GM21528 (cell line): ENCODE data around the gene SRP14.
A peak's percentile ranks its signal among the peaks of the same experiment; 100 is the strongest.
"Not testable (repeated sequence)": the region's sequence is repeated elsewhere in the genome, so short reads cannot be mapped to it uniquely, and the experiment has no call there.

Experiments
- ATAC-seq: cut with Tn5 transposase; IDR thresholded peaks from one replicate; pipeline ENCODE4 v1.9.1; 2021; ENCODE audit warnings: mild to moderate bottlenecking, moderate library complexity; ENCODE audit not compliant: unreplicated experiment, low FRiP score

The SRP14 gene, protein sequence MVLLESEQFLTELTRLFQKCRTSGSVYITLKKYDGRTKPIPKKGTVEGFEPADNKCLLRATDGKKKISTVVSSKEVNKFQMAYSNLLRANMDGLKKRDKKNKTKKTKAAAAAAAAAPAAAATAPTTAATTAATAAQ

DNA sequence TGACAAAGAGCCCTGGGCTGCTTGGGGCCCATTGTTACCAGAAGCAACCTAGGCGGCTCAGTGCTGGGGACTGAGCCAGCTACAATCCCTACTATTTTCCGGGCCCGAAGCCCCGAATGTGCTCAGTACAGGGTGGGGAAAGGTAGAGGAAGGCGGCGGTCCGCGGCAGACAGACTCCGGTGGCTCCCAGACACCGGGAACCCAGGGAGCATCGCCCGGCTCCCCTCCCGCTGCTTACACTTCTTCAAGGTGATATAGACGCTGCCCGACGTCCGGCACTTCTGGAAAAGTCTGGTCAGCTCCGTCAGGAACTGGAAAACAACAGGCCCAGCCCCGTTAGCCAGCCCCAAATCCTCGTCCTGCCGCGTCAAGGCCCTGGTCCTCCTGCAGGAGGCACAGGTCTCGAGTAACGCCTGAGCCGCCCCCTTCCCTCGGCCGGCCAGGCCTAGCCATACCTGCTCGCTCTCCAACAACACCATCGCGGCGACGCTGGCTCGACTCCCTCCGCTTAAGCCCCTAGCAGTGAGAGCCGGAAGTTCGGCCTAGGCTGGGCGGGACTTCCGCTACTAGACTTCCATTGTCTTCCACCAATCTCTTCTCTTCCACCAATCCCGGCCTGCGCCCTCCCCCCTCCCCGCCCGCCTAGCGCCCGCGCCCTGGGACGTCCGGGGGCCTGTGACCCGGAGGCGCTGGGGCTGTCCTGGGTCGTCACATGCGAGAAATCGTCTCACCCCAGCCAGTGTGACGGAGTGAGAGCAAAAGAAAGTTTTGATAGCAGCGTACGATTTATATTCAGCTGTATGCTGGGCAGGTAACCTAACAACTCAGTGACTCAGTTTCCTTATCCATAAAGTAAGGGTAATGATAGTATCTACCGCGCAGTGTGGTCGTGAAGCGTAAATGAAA lies at the start of gene SRP14:
Gene SRP14 (minus strand): TSS at position 544 of the 906 bp plus-strand sequence. CDS start 65 bp downstream, at position 479.
- peak; percentile 93 for ATAC-seq

DNA sequence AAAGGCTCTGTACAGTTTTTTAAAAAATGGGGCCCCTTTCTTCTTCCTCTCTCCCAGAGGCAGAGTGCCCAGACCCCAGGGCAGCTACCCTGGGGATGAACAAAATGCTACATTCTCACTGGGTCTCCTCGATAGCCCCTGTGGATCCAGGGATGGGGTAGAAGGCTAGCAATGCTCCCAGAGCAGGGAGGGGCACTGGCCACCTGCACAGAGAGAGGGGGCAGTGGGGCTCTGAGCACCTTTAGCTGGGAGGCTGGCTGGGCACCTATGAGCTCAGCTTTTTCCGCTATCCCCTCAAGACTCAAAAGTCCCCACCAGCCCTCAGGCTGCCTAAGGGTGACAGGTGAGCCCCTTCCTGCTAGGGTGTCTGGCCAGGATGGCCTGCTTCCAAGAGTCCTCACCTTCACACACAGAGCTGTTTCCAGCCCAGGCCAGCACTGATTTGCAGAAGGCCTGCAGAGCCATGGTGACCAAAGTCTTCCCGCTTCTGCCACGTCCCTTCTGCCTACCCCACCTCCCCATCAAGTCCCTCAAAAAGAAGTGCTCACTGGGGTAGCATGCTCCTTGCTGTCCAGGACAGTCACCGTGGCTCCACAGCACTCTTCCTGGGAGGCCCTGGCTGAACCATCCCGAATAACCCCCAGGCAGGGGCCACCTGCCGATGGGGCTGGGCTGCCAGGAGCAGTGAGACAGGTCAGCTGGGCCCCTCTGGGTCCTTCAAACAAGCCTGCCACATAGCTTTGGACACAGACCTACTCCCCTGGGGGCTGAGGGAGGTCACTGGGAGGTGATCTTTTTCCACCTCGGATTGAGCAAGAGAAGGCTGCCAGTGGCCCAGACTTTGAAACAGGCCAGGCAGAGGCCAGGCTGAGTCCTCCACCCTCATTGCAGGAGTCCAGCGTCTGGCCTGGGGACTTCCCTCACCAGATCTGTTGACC lies 49.3 kb upstream of the SRP14 start:
- no peak for ATAC-seq

DNA sequence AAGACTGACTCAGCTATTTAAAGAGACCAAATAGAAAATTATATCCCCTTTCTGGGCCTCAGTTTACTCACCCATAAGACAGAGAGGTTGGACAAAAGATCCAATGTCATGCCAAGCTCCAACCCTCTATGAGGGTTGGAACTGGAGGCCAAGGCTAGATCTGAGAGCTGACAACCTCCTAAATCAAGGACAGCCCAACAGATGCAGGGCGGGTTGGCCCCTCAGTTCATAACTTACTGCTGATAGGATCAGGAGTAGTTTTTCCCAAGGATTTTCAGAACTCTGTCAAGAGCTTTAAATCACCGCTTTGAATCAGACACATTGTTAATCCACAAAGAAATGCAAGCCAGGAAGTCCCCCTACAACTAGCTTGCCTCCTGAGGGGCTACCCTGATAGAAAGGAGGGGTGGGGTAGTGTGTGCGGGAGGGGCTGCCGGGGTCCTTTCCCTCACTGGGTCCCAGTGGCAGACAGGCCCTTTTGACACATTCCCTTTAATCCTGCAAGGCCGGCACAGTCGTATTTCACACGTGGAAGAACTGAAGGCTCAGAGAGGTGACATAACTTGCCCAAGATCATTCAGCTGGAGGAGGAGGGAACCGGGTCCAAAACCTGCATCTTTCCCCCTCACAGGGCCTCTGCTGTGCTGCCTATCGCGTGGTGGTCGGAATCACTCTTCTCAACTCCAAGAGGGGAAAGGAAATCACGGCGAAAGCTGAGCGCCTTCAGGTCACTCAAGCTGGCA lies 48.3 kb upstream of the SRP14 start:
- no peak for ATAC-seq

DNA sequence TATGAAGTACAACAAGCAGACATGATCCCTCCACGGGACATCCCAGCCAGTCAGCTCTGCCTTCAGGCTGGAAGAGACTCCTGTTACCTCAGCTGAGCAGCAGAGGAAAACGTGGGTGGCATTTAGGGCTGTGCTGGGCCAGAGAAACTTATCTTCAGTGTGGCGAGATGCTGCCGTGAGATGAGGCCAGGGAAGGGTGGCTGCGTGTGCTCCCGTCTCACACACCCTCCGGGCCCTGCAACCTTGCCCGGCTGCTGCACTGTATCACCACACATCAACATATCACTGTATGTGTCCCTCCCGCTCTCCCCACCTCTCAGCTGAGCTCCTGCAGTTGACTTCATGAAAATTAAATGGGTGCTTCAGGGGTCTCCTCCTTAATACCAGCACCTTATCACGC lies 46.3 kb upstream of the SRP14 start:
- ATAC-seq = no peak

DNA sequence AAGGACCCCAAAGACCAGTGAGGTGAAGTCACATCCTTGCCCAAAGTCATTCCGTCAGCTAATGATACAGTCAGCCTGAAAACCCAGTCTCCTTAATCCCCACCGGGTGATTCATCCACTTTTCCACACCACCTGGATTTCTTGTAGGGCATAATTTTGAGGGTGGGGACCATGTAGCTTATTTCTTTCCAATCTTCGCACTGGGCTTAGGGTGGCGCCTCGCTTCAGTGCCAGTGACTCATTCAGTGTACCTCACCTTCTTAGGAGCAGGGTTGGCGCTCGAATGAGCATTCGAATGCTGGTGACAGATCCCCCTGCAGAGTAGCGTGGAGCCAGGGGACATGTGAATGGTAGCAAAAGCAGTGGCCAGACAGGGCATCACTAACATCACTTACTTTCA lies 45.7 kb upstream of the SRP14 start:
- ATAC-seq = no peak

DNA sequence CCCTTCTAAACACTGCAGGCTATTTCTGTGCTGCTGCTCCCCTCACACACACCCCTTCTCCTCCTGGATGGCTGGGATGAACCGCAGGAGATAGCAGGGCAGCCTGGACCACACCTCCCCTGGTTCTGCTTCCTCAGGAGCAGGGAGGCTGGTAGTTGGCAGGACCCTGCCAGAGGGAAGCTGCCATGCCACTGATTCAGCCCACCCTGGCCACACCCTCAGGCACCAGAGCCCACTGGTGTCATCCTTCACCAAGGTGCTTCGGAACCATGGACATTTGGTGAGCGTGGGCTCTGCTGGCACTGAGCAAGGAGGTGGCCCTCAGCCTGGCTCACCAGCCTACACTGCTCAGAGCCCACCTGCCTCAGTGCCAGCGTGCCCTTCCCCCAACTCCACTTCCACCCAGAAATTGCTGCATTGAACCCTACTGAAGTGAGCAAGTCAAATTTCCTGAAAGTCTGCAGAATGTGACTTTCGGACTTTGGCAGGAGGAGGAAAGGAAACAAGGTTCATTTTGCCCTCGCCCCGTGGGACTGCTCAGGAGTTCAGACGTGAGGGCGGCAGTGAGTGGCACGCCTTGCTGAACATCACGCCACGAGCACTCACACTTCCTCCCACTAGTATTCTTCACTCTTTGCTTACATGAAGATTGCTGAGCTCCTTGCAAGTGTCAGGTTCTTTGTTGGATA lies 43.4 kb upstream of the SRP14 start:
- no peak for ATAC-seq

DNA sequence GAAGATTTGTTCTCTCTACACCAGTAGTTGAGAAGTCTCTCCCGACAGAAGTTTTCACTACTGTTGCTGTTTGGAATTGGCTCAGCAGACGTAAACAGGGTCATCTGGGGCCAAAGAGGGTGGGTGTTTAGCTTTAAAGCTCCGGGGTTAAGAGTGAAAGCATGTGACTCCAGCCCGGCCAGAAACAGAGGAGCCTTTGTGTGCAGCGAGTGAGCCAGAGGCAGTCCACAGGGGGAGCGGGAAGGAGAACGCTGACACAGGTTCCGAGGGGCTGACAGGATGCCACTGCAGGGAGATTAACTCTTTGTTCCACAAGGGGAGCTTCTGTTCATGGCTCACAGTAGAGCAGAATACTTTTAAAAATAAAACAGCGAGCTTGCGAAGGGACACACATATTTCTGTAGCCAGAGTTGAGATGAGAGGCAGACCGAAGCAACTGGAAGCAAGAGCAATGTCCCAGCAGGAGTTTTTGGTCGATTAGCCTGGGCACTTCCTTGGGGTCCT lies 42.8 kb upstream of the SRP14 start:
- no peak for ATAC-seq

DNA sequence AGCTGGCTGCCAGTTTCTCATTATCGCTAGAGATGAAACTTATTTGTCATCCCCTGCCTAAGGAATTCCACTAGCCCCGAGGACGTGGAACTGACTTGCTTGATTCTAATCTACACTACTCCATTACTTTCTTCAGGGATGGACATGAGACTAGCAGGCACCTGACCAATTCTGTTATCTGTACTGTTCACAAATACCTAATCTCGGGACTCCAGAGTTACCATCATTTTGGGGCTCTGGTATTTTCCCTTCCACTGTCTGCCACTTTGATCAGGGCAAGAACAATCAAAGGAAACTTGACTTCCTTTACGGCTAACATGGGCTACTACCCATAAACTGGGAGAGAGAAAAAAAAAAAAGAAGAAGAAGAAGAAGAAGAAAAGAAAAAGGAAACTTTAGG lies 41.9 kb upstream of the SRP14 start:
- no peak for ATAC-seq

DNA sequence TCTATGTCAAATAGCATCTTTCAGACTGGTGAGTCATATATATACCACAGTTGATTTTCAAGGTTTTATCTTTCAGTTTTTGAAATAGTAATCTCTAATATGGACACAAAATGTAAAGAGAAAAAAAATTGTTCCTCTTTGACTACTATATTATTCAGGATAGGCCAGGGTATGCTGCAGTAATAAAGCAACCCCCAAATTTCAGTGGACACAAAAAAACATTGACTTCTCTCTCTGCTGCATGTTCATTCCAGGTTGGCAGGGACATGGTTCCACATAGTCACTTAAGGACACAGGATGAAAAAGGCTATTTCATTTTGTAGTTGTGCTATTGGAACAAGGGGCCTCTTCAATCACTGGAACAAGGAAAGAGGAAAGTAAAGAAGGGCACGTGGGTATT lies 41.1 kb upstream of the SRP14 start:
- no peak for ATAC-seq

DNA sequence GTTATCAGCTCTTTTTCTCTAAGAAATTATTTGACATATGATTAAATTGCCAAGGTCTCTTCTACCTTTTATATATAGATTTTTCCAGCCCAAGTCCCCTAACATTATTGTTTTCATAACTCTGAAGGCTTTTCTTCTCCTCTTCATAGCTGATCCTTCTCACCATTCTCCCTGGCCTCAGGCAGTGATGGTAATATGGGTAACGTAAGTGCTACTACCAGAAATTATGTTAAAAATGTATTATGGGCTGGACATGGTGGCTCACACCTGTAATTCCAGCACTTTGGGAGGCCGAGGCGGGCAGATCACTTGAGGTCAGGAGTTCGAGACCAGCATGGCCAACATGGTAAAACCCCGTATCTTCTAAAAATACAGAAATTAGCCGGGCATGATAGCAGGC lies 40.5 kb upstream of the SRP14 start:
- no peak for ATAC-seq

DNA sequence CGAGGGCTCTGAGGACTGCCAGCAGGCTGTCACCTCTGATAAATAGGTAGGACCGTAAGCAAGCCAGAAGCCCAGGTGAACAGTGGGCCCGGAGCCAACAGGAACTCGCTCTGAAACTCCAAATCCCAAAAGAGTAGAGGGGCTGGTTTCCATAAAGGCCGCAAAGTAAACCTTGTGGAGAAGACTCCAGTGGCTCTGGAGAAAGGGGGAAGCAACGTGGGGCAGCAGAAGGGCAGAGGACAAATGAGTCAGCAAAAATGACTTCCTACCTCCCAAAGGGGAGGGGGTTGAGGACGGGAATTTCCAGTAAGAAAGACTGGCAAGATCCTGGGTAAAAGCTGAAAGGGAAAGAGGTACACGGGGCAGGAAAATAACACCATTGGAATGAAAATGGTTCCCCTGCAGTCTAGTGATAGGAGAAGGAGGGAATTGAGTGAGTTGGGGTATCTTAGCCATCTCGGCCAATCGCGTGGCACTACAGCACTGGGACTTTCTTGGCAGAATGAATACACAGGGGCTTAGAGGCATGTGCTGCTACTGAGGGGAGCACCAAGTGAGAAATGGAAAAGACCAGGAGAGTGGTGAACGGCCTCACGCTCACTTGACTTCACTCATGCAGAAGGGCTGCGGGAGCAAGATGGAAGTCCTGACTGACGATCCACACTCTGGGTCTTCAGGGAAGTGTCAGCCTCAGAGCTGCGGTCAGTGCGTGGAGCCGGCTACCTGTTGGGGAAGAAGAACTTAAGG lies 36.5 kb upstream of the SRP14 start:
- ATAC-seq = no peak

DNA sequence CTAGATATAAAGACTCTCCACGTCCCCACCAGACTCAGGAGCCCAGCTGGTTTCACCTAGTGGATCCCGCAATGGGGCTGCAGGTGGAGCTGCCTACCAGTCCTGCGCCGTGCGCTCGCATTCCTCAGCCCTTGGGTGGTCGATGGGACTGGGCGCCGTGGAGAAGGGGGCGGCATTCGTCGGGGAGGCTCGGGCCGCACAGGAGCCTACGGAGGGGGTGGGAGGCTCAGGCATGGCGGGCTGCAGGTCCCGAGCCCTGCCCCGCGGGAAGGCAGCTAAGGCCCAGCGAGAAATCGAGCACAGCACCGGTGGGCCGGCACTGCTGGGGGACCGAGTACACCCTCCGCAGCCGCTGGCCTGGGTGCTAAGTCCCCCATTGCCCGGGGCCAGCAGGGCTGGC lies 35.7 kb upstream of the SRP14 start:
- ATAC-seq = not testable (repeated sequence)

DNA sequence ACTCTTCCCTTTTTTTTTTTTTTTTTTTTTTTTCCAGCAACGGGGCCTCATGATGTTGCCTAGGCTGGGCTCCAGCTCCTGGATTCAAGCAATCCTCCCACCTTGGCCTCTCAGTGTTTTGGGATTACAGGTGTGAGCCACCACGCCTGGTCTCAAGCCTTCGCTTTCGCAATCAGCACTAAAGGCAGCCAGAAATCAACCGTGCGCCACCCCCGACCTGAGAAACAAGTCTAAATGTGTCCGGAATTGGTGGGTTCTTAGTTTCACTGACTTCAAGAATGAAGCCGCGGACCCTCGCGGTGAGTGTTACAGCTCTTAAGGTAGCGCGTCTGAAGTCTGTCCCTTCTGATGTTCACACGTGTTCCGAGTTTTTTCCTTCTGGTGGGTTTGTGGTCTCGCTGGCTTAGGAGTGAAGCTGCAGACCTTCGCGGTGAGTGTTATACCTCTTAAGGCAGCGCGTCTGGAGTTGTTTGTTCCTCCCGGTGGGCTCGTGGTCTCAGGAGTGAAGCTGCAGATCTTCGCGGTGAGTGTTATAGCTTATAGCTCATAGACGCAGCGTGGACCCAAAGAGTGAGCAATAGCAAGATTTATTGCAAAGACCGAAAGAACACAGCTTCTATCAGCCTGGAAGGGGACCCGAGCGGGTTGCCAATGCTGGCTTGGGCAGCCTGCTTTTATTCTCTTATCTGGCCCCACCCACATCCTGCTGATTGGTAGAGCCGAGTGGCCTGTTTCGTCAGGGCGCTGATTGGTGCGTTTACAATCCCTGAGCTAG lies 34.9 kb upstream of the SRP14 start:
- not testable (repeated sequence) for ATAC-seq

DNA sequence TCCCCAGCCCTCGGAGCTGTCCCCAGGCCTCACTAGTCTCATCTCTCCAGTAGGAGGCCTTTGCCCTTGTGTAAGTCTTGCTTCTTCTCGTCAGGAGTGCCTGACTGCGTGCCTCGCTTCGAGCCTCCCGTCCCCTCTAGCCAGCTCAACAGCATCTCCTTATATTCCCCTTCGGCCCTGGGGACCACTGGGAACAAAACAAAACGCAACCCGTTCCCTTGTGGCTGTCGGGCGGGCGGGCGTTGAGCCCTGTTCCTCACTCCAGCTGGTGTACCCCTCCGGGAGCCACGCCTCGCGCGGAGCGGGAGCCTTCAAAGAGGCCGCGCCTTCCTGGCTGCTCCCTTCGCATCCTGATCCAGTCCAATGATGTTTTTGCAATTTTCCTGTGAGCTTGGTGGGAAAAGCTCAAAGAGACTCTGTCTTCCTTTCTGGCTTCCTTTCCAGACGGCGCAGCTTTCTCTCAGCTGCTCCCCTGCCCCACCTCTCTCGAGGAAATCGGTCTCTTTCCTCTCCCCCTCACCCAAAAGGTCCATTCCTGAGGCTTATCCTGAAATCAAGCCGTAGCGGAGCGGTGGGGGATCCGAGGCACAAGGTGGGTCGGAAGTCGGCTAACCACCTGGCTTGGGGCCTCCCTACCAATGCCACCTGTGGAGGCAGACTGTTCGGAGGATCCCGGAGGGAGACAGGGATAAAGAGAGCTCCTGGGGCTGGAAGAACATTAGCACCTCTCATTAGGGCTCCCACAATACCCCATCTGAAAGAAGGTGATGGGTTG lies 33.4 kb upstream of the SRP14 start:
- no peak for ATAC-seq

DNA sequence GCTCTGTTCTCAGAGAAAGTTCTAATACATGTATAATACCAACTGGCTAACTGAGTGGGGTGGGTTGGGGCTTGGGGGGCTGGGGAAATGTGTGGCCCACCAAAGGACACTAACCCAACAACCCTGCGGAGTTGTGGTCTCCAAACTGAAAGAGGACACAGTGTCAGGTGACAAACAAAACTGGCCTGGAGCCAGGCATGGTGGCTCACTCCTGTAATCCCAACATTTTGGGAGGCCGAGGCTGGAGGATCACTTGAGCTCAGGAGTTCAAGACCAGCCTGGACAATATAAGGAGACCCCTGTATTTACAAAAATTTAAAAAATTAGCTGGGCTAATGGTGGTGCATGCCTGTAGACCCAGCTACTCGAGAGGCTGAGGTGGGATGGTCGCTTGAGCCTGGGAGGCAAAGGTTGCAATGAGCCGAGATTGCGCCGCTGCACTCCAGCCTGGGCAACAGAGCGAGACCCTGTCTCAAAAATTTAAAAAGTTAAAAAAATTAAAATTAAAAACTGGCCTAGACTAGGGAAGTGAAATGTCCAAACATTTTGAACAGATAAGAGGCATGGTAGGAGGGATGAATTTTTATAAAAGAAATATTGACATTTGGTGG lies 31.7 kb upstream of the SRP14 start:
- no peak for ATAC-seq

DNA sequence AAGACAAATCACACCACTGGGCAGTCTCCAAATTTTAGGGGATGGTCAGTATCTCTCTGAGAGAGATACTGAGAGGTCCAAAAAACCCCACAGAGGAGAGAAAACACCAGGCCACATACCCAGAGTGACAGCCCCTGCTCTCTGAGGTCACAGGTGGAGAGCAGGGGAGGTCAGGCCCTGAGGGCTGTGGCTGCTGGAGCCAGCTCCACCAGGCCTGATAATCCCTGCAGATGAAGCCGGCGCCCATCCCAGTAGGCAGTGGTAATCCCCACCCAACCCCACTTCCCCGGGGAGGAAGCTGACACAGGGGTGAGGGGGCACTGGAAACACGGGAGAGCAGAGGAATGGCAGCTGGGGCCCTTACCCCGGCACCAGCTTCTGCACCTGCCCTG lies 31.2 kb upstream of the SRP14 start:
- no peak for ATAC-seq
